Left ventricle myocardium superior (tissue), 1 donor: Measurements from ENCODE around the gene PCNX3. TPM values are rescaled to one million over a fixed set of nuclear protein-coding genes. Genes with fewer than 3 reads are reported as not detected.

ENCODE experiments used
- ATAC-seq: fragments of 200-7000 bp; cut with Tn5 transposase; one replicate; pipeline ENCODE4 v1.9.1; 2020; ENCODE audit warnings: mild to moderate bottlenecking, moderate library complexity
- DNase-seq: peaks from one replicate; pipeline ENCODE4 v3.0.0-alpha.2; 2020
- intact Hi-C: fragments of 100-400 bp; cut with micrococcal nuclease; formaldehyde crosslinking; loops from one replicate; pipeline ENCODE4 v1.11.0; 2022
- total RNA-seq: library from RNA; stranded (reverse); fragmentation: NEBNext Ultra II Directional; extraction: Animal tissue kit (Norgen Biotek cat#: 25700); gene quantifications from one replicate; pipeline ENCODE4 v1.2.1, GENCODE V29; 2021
- donor health status: DM: no; HTN: yes; CAD: no; lungs with severe emphysema.

Gene PCNX3
- total RNA-seq, 1 donor from 2014 or later, result 11.8 TPM

DNA sequence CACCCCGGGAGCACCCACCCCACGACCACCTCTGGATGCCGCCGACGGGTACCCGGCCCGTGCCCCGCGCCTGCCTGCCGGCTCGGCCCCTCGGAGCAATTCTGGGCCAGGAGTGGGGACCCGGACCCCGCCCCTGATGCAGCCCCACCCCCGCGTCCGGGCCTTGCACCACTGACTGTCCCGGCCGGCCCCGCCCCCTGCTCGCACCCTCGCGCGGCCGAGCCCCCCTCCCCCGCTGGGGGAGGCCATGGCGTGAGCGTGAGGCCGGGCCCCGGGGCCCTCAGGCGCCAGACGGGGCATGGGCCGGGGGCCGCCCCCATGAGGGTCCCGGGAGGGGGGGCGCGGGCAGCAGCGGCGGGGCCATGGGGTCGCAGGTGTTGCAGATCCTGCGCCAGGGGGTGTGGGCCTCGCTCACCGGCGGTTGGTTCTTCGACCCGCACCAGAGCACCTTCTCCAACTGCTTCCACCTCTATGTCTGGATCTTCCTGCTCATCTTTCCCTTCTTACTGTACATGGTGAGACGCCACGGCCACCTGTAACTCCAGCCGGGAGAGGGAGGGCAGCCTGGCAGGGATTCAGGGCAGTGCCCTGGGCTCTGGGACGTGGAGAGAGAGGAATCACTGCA is 486 bp downstream of the PCNX3 start:
- DNase-seq (peak; percentile 77), ATAC-seq (peak; percentile 0)
- intact Hi-C loops, result no loop called here

DNA sequence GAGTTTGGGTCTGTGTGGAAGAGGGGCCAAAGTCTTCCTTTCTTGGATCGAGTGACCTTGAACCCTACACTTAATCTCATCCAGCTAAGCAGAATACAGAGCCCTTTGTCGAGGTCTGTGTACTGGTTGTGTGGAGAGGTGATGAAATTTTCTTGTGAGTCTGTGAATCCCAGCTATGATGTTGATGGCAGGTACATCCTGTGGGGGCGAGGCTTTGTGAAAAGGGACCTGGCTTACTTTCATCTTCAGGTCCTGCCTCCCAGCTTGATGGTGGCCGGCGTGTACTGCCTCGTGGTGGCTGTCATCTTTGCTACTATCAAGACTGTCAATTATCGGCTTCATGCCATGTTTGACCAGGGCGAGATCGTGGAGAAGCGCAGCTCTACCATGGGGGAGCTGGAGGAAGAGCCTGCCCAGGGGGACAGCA is 1.0 kb downstream of the PCNX3 start:
- DNase-seq, result no peak
- ATAC-seq, result no peak
- intact Hi-C loops, result no loop called here

- intact Hi-C loops, result no loop called here
- ATAC-seq, result no peak
Observed at GRCh38 chr11:65617136-65617850, 1.7 kb downstream of the PCNX3 start.

DNA sequence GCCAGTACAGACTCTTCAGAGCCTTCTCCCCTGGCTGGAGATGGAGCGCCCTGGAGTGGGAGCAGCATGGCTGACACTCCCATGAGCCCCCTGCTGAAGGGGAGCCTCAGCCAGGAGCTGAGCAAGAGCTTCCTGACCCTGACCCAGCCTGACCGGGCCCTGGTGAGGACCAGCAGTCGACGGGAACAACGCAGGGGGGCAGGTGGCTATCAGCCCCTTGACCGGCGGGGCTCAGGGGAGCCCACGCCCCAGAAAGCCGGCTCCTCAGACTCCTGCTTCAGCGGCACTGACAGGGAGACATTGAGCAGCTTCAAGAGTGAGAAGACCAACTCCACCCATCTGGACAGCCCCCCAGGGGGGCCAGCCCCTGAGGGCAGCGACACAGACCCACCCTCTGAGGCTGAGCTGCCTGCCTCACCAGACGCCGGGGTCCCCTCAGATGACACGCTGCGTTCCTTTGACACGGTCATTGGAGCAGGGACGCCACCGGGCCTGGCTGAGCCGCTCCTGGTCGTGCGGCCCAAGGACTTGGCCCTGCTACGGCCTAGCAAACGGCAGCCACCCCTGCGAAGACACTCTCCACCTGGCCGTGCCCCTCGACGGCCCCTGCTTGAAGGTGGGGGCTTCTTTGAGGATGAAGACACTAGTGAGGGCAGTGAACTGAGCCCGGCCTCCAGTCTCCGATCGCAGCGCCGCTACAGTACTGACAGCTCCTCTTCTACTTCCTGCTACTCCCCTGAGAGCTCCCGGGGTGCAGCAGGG is 2.6 kb downstream of the PCNX3 start:
- ATAC-seq (no peak), DNase-seq (no peak)
- intact Hi-C loops, result no loop called here

More at GRCh38 chr11:65617136-65617850, 1.7 kb downstream of the PCNX3 start:
- no peak for DNase-seq

DNA sequence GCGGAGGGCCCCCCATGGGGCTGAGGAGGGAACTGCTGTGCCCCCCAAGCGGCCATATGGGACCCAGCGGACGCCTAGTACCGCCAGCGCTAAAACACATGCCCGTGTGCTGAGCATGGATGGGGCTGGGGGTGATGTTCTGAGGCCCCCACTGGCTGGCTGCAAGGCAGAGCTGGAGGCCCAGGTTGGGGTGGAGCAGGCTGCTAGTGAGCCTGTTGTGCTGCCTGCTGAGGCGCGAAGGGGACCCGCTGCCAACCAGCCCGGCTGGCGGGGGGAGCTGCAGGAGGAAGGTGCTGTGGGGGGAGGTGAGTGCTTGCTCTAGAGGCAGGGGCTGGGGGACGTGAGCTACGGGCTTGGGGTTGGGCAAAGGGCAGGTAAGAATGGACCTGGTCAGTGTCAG is 3.2 kb downstream of the PCNX3 start:
- no peak for ATAC-seq
- peak; percentile 21 for DNase-seq
- intact Hi-C loops, result no loop called here

DNA sequence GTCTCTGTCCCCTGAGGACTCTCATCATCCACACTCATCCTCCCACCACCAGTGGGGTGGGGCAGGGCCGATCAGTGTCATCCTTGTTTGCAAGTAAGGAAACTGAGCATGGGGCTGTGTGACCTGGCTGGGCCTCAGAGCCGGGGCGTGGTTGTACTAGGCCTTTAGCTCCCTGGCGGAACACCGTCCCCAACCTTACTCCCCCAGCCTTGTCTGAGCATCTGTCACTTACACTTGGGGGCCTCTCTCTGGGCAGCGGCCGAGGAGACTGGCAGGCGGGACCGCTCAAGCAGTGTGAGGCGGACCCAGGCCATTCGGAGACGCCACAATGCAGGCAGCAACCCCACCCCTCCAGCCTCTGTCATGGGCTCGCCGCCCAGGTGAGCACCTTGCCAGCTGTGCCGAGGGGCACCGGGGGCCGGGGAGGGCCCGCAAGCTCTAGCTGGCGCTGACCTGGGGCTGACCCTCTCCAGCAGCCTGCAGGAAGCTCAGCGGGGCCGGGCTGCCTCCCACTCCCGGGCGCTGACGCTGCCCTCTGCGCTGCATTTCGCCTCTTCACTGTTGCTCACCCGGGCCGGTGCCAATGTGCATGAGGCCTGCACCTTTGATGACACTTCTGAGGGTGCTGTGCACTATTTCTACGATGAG is 3.8 kb downstream of the PCNX3 start:
- peak; percentile 31 for DNase-seq
- intact Hi-C loops, result no loop called here
- no peak for ATAC-seq

GRCh38 chr11:65620666-65621065 is 5.1 kb downstream of the PCNX3 start:
- intact Hi-C loops, result no loop called here
- ATAC-seq, result no peak

GRCh38 chr11:65621460-65621859 is 5.9 kb downstream of the PCNX3 start:
- intact Hi-C loops, result no loop called here
- DNase-seq (peak; percentile 23), ATAC-seq (no peak)

More at GRCh38 chr11:65620666-65621065, 5.1 kb downstream of the PCNX3 start:
- DNase-seq, result peak; percentile 30

- intact Hi-C loops, result no loop called here
- DNase-seq (peak; percentile 26), ATAC-seq (no peak)
Observed at GRCh38 chr11:65622011-65622410, 6.4 kb downstream of the PCNX3 start.

GRCh38 chr11:65623177-65623576 is 7.6 kb downstream of the PCNX3 start:
- ATAC-seq (no peak), DNase-seq (peak; percentile 22)
- intact Hi-C loops, result no loop called here

- ATAC-seq, result no peak
- intact Hi-C loops, result no loop called here
- peak; percentile 20 for DNase-seq
Observed at GRCh38 chr11:65623852-65624616, 8.5 kb downstream of the PCNX3 start.

GRCh38 chr11:65624931-65625627 is 9.5 kb downstream of the PCNX3 start:
- intact Hi-C loops, result no loop called here
- ATAC-seq (no peak), DNase-seq (peak; percentile 20)

GRCh38 chr11:65625628-65626342 is 10.2 kb downstream of the PCNX3 start:
- ATAC-seq, result peak; percentile 82
- DNase-seq, result peak; percentile 82
- intact Hi-C loops, result no loop called here

- intact Hi-C loops, result no loop called here
- DNase-seq (peak; percentile 21), ATAC-seq (no peak)
Observed at GRCh38 chr11:65627202-65627601, 11.6 kb downstream of the PCNX3 start.

DNA sequence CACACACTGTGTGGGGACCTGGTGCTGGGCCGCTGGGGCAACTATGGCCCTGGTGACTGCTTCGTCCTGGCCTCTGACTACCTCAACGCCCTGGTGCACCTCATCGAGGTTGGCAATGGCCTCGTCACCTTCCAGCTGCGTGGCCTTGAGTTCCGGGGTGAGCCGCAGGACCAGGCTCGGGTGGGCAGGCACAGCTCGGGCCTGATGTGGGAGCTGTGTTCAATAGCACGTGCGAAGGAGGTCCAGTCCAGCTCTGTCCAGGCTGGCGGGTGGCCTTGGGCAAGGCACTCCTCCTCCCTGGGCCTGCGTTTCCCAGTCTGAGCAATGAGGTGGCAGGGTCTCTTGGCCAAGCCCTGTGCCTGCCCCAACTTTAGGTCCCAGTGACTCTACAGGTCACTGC is 14.0 kb downstream of the PCNX3 start:
- intact Hi-C loops, result no loop called here
- DNase-seq (no peak), ATAC-seq (no peak)

- peak; percentile 79 for DNase-seq
- intact Hi-C loops, result no loop called here
- ATAC-seq, result peak; percentile 73
Observed at GRCh38 chr11:65630215-65630614, 14.6 kb downstream of the PCNX3 start.

DNA sequence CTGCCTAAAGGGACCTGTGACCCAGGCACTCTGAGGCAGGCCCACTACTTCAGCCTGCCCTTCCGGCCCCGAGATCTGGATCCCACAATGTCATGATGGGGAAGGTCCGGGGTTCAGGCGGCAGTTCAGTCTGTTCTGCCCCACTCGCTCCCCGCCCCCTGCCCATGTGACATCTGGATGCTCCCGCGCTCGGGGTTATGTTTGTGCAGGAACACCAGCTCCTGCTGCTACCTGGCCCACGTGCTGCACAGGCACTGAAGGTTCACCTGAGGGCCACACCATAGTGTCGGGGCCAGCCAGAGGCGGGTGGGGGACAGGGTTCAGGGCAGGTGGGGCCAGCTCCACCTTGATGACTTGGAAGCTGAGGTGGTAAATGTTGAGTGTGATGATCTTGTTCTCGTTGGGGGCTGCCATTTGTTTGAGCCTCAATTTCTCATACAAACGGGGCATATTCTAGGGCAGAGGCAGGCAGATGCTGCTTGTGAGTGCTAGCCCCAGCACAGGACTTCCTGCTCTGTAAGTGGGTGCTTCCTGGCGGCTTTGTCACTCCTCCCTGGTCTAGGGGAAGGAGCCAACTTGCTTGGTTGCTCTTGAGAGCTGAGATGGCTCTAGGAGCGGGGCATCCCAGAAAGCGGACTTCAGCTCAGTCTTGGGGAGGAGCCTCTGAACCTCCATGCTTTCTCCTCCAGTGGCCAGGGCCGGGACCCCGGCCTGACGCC is 18.0 kb downstream of the PCNX3 start:
- DNase-seq (peak; percentile 19), ATAC-seq (no peak)
- intact Hi-C loops, result no loop called here
